ENCODE measurements around the gene ADAT3. TPM values are rescaled to one million over a fixed set of nuclear protein-coding genes. Genes with fewer than 3 reads are reported as not detected.

ADAT3 gene
- total and polyA plus RNA-seq, 10 donors, result 3.2 to 11.0 (median 8.2) TPM

DNA sequence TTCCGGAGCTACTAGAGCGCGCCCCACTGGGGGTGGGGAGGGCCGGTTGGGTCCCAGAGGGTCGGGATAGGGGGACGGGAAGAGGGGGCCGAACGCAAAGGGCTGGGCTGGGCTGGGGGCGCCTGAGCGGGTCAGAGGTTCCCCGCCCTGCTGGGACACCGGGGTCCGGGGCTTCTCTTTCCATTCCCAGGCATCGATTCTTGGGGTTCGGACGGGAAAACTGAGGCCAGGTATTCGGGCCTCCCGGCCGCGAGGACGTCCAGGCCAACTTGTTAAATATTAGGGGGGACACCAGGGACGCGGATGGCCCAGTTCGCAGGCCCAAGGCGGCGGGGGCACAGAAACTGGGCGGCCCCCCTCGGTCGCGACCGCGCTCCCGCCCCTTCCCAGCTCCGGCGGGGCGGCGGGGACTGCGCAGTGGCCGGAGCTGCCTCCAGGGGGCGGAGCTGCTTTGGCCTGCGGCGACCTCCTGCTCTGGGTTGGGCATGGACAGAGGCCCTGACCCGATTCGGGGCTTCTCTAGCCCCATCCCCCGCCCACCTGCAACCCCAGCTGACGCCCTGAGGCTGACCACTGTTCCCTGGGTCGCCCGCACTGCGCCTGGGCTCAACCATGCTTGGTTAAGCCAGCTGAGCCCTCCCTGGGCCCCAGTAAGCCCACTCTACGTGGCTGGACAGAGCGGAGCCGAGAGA, 40.6 kb upstream of the ADAT3 start:
- H3K27me3 ChIP-seq (replicated peaks in 1 of 7), result no peaks in the 10 kb centered on the region
- H3K4me1 ChIP-seq, result peaks cover 23 to 72% (median 41%) of the 10 kb centered on the region in 6 donors
- H3K9me3 ChIP-seq, result no peaks in the 10 kb centered on the region
- peak overlapping the region; percentile 86 to 99 (median 96) for H3K27ac ChIP-seq
- peaks cover 0 to 10% (median 0%) of the 10 kb centered on the region in 6 donors for H3K36me3 ChIP-seq
- TF ChIP-seq POLR2A (IDR thresholded peaks at IDR 0.05) (no peak), POLR2AphosphoS5 (IDR thresholded peaks at IDR 0.05) (peak; percentile 51 to 84 (median 66))
- TF ChIP-seq, protein P1, sequence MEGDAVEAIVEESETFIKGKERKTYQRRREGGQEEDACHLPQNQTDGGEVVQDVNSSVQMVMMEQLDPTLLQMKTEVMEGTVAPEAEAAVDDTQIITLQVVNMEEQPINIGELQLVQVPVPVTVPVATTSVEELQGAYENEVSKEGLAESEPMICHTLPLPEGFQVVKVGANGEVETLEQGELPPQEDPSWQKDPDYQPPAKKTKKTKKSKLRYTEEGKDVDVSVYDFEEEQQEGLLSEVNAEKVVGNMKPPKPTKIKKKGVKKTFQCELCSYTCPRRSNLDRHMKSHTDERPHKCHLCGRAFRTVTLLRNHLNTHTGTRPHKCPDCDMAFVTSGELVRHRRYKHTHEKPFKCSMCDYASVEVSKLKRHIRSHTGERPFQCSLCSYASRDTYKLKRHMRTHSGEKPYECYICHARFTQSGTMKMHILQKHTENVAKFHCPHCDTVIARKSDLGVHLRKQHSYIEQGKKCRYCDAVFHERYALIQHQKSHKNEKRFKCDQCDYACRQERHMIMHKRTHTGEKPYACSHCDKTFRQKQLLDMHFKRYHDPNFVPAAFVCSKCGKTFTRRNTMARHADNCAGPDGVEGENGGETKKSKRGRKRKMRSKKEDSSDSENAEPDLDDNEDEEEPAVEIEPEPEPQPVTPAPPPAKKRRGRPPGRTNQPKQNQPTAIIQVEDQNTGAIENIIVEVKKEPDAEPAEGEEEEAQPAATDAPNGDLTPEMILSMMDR (IDR thresholded peaks at IDR 0.05 in 8 of 11, conservative IDR thresholded peaks at IDR 0.05 in 3 of 11), result peak; percentile 86 to 99 (median 94)
- 3 to 6% (median 5%) methylated on average over 22 to 52 of the region's 52 CpGs for WGBS, 5 donors
- intact Hi-C loops (cut with DNase I; ENCODE audit: low total_unique reads), result no loop called here
- peak; percentile 96 for DNase-seq
- H3K4me3 ChIP-seq, result peak overlapping the region; percentile 69 to 92 (median 80)

DNA sequence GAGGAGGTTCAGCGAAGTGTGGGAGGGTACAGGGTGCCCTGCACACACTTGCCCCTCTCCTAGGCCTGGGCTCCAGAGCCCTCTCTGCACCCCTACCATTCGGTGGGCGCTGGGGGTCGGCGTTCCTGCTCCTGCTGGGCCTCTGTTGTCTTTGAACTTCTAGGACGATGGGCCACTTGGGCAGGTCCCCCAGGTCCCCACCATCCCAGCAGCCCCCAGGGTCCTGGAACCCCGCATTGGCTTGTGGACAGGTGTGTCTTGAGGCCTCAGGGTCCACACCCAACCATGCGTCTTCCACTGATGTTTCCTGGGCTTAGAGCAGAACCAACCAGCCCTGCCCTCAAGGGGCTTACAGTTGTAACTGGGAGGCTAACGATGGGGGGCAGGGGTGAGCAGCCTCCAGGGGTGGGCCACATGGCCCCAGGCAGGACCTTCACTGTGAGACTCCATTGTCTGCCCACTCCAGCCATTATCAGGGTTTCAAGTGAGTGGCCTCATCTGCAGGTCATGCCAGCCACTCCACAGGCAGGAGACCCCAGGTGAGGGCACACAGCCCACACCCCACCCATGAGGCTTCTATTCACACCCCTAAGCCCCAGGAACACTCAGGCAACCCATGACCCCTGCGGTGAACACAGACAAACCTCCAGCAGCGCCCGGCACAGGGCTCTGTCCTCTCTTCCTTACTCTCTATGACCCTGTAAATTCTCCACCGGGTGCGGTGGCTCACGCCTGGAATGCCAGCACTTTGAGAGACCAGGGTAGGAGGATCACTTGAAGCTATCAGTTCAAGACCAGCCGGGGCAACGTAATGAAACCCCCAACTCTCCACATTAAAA, 39.8 kb upstream of the ADAT3 start:
- H3K27ac ChIP-seq, result peak overlapping the region; percentile 86 to 99 (median 96)

DNA sequence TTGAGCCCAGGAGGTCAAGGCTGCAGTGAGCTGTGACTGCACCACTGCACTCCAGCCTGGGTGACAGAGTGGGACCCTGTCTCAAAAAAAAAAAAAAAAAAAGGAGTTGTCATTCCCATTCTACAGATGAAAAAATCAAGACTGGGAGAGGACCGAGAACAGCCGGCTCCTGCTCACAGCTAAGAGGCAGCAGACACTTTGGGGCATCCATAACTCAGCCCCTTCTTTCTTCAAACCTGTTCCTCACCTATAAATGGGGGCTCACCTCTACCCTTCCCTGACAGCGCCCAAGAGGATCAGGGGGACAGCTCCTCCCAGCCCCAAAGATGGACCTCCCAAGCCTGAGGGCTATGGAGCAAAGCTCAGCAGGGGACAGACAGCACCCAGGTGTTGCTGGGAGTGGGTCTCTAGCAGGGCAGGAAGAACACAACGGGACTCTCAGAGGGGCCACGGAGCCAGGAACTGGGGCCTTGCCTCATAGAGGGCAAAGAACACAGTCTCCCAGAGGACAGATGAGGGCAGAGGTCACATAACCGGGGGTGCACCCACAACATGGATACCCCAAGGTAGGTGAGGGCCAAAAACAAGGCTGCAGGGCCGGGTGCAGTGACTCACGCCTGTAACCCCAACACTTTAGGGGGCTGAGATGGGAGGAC, 38.4 kb upstream of the ADAT3 start:
- peak overlapping the region in 2 of 8 donors; percentile 12 to 20 for H3K27ac ChIP-seq
- no peak overlapping the region for H3K4me3 ChIP-seq
- WGBS, 5 donors, result 84 to 95% (median 88%) methylated on average over 8 of the region's 8 CpGs
- peaks cover 14 to 70% (median 36%) of the 10 kb centered on the region in 6 donors for H3K4me1 ChIP-seq
- intact Hi-C loops (cut with DNase I; ENCODE audit: low total_unique reads), result no loop called here
- H3K9me3 ChIP-seq, result no peaks in the 10 kb centered on the region
- H3K36me3 ChIP-seq, result peaks cover 0 to 32% (median 11%) of the 10 kb centered on the region in 6 donors
- no peak for DNase-seq
- H3K27me3 ChIP-seq (replicated peaks in 1 of 7), result no peaks in the 10 kb centered on the region
- no peak for TF ChIP-seq POLR2A (IDR thresholded peaks at IDR 0.05)
- no peak for TF ChIP-seq POLR2AphosphoS5 (IDR thresholded peaks at IDR 0.05)
- TF ChIP-seq, protein P1 (IDR thresholded peaks at IDR 0.05 in 8 of 11, conservative IDR thresholded peaks at IDR 0.05 in 3 of 11), result no peak

More for the DNA sequence above, 39.8 kb upstream of the ADAT3 start:
- Histone ChIP-seq H3K4me3 (peak overlapping the region in 6 of 8 donors; percentile 74 to 92 (median 82)), H3K9me3 (no peaks in the 10 kb centered on the region), H3K27me3 (replicated peaks in 1 of 7) (no peaks in the 10 kb centered on the region), H3K4me1 (peaks cover 18 to 70% (median 36%) of the 10 kb centered on the region in 6 donors), H3K36me3 (peaks cover 0 to 17% (median 0%) of the 10 kb centered on the region in 6 donors)
- DNase-seq, result peak; percentile 80
- intact Hi-C loops (cut with DNase I; ENCODE audit: low total_unique reads), result no loop called here
- 84 to 94% (median 91%) methylated on average over 12 to 17 of the region's 17 CpGs for WGBS, 5 donors
- TF ChIP-seq, protein P1 (IDR thresholded peaks at IDR 0.05 in 8 of 11, conservative IDR thresholded peaks at IDR 0.05 in 3 of 11), result no peak
- TF ChIP-seq POLR2AphosphoS5 (IDR thresholded peaks at IDR 0.05) (no peak), POLR2A (IDR thresholded peaks at IDR 0.05) (no peak)

All from spleen (tissue), 11 donors.